Jurkat, Clone E6-1 (cell line): ENCODE data around the gene PRKD3.

ENCODE experiments used
- DNase-seq: peaks from one replicate; pipeline ENCODE4 v3.0.0-alpha.2; 2011; ENCODE audit warnings: low read depth, low spot score
- H3K4me3 ChIP-seq: 2 replicates; pipeline ENCODE4 v1.5.1; 2011; ENCODE audit warnings: mild to moderate bottlenecking, low read length, control low read depth, moderate library complexity

Gene PRKD3

DNA sequence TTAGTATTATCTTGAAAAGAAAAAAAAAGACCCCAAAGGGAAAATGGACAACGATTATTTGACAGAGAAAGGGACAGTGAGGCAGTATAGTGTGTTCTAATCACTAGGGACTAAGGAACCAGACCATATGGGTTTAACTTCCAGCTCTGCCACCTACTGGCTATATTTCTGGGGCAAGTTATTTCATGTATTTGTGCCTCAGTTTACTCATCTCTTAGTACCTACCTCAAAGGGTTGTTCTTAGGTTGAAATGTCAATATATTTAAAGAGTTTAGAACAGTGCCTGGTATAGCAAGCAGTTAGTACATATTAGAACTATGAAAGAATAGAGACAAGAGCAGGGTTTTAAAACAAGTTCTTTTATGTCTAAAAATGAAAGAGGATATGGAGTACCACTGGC, 42.7 kb downstream of the PRKD3 start:
- no peak for DNase-seq
- no peak overlapping the region for H3K4me3 ChIP-seq

DNA sequence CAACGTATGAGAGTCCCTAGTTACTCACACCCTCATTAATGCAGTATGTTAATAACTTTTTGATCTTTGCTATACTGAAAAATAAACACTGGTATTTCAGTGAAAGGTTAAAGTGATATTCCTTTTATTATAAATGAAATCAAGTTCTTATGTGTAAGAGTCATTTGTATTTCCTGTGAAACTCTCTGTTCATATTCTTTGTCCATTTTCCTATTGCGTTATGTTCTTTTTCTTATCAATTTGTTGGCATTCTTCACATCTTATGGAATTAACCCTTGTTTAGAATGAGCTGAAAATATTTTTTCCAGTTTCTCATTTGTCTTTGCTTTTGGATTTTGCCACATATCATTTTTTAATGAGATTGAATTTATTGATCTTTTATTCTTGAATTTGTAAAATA, 48.3 kb downstream of the PRKD3 start:
- DNase-seq: no peak
- no peak overlapping the region for H3K4me3 ChIP-seq
